ENCODE measurements around the gene TRIM72.
A peak's percentile ranks its signal among the peaks of the same experiment; 100 is the strongest.
"Not testable (repeated sequence)": the region's sequence is repeated elsewhere in the genome, so short reads cannot be mapped to it uniquely, and the experiment has no call there.

The TRIM72 gene

DNA sequence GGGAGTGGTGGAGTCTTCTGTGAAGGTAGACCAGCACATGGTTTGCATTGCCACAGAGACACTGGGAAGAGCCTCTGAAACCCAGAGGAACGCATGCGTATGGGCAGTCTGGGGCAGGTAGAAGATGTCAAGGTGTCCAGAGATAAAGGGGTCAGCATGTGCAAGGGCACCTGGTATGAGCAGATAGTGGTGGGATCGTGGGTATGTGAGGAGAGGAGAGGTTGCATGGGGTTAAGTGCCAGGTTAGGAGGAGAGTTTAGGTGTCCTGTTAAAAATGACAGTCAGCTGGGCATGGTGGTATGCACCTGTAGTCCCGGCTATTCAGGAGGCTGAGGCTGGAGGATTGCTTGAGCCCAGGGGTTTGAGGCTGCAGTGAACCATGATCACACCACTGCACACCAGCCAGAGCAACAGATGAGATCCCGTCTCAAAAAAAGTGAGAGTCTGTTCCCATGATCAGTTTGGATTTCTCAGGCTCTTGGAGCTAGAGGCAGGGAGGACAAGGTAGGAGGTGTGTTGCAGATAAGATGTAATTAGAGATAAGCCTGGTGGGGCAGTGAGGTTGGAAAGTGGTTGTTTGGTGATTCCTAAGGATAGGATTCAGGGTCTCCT lies 14.4 kb upstream of the TRIM72 start:
- DNase-seq (ENCODE audit: extremely low read depth, low read depth) = no peak
- TF ChIP-seq, protein P1, sequence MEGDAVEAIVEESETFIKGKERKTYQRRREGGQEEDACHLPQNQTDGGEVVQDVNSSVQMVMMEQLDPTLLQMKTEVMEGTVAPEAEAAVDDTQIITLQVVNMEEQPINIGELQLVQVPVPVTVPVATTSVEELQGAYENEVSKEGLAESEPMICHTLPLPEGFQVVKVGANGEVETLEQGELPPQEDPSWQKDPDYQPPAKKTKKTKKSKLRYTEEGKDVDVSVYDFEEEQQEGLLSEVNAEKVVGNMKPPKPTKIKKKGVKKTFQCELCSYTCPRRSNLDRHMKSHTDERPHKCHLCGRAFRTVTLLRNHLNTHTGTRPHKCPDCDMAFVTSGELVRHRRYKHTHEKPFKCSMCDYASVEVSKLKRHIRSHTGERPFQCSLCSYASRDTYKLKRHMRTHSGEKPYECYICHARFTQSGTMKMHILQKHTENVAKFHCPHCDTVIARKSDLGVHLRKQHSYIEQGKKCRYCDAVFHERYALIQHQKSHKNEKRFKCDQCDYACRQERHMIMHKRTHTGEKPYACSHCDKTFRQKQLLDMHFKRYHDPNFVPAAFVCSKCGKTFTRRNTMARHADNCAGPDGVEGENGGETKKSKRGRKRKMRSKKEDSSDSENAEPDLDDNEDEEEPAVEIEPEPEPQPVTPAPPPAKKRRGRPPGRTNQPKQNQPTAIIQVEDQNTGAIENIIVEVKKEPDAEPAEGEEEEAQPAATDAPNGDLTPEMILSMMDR (IDR thresholded peaks at IDR 0.05; ENCODE audit: low read depth, low read length) = no peak

DNA sequence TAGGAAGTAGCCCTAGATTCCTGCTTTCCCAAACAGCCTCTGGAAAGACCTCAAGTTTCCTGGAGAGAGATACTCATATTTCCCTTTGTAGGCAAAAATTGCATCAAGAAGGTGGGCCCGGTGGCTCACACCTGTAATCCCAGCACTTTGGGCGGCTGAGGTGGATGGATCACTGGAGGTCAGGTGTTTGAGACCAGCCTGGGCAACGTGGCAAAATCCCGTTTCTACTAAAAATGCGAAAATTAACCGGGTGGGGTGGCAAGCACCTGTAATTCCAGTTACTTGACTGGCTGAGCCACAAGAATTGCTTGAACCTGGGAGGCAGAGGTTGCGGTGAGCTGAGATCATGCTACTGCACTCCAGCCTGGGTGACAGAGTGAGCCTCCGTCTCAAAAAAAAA lies 13.8 kb upstream of the TRIM72 start:
- DNase-seq (ENCODE audit: extremely low read depth, low read depth) = not testable (repeated sequence)

DNA sequence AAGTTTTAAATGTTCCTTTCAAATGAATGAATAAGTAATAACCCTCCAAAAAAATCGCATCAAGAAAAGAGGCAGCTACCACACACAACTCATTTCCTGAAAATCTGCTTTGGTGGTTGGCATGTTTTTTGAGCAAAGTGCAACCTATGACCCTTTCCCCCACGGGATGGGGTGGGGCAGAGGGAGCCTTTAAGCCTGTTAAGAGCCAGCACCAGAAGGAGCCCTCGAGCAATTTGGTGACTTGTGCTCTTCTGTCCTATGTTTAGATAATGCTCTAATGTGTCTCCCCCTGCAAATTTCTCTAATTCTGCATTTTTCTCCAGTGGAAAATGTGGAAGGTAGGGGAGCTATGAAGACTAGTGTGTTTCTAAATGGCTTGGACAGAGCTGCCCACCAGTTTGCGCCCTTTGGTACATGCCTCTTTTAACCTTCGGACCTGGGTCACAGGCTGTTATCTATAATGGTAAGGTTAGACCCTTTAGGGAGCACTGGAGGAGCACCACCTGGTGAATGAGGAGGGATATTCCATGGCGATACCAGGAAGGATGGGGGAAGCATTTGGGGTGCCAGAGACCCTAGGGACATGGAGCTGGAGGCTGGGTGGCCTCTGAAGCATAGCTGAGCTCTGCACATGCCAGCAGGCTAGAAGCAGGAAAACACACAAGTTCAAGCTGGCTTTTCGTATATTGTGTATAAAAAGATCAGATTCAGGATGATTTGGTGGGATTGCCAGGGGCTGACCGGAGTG lies 12.9 kb upstream of the TRIM72 start:
- DNase-seq (ENCODE audit: extremely low read depth, low read depth) = no peak
- TF ChIP-seq, protein P1 (IDR thresholded peaks at IDR 0.05; ENCODE audit: low read depth, low read length) = peak; percentile 8

DNA sequence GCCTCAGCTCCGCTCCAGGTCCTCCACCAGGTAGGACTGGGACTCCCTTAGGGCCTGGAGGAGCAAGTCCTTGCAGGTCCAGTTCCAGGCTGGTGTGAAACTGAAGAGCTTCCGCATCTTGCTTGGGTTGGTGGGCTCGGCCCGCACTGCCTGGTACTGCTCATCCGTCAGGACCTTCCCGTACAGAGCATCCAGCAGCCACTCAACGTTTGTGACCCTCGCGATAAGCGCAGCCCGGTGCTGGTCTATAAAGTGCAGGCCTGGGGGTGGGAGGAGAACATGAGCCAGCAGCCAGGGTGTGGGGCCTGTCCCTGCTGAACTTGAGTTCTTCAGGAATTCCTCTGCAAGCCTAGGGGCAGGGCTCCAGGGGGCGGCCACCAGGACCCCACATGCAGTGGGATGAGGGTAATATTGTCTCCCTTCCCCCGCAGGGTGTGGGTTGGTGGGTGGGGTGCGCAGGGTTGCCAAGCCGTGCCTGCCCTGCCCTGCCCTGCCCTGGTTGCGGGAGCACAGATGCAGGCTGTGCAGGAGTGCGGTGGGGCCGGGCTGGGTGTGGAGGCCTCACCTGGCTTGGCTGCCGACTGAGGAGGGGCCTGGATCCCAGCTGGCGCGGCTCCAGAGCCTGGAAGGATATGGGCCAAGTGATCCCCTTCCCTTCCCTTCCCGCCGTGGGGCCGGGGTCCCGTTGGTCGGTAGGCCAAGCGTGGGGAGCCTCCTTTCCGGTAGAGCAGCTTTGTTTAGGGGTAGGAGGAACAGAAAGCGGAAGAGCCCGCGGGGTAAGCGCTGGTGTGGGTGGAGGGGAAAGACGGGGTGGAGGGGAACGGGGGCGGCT lies 12.1 kb upstream of the TRIM72 start:
- TF ChIP-seq, protein P1 (IDR thresholded peaks at IDR 0.05; ENCODE audit: low read depth, low read length) = no peak
- no peak for DNase-seq (ENCODE audit: extremely low read depth, low read depth)

DNA sequence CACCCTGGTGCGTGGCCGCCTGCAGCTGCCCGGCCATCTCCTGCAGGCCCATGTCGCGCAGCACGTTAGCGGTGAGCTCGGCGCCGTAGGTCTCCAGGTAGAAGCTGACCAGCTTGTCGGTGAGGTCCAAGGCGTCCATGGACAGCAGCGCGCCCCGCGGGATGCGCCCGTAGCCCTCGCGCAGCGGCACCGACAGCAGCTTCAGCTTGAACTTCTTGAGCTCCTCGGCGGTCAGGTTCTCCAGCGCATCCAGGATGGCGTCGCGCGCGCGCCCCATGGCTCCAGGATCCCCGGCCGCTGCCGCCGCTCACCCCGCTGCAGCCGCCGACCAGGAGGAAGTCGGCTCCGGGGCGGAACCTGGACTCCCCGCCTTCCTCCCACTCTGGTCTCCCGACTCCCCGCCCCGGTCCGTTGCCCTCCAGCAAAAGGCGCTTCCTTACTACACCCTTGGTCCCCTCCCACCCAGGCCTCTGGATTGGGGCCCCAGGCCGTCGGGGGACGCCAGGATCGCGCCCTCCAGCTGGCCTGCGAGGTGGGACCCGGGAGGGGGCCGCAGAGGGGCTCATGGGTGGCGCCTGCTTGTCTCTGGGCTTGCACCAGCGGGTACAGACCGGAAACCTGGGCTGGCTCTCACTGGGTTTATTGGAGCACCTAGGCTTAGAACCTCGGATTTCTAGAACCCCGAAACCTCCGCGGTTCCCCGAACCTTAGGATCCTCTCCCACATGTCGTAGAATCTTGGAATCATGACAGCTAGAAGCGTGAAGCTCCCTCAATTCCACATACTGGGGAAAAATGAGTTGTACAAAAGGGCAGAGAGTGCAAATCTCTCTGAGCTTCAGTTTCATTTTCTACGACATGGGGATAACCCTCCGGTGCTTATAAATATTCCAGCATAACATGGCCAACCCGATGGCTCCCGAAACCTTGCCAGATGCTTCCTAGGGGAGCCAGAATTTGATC lies 11.2 kb upstream of the TRIM72 start, which contains the start of gene PYCARD:
Gene PYCARD (minus strand): TSS at position 347 of the 962 bp plus-strand sequence. CDS start 70 bp downstream, at position 277.
- TF ChIP-seq, protein P1 (IDR thresholded peaks at IDR 0.05; ENCODE audit: low read depth, low read length) = no peak
- DNase-seq (ENCODE audit: extremely low read depth, low read depth) = no peak

DNA sequence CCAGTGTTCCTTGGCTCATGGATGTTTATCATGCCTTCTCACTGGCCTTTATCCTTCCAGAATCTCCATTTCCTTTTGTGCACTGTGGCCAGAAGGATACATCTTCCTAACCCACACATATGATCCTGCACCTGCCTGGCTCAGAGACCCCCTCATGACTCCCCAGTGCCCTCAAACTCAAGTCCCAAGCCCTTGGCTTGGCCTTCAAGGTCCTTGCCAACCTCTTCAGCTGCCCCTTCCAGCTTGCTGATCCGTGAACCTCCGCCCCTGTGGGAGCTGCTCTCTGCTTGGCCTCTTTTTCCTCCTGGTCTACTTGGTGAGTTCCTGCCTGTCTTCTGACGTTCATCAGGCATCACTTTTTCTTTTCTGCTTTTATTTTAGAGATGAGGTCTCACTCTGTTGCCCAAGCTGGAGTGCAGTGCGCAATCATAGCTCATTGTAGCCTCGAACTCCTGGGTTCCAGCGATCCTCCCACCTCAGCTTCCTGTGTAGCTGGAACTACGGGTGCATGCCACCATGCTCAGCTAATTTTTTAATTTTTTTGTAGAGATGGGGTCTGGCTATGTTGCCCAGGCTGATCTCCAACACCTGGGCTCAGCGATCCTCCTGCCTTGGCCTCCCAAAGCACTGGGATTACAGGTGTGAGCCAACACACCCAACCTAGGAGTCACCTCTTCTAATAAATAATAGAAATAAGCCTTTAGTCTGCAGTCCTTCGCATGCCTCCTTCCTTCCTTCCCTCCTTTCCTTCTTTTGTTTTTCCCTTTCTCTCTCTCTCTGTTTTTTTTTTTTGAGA lies 8.8 kb upstream of the TRIM72 start:
- TF ChIP-seq, protein P1 (IDR thresholded peaks at IDR 0.05; ENCODE audit: low read depth, low read length) = no peak
- no peak for DNase-seq (ENCODE audit: extremely low read depth, low read depth)

Measured in AG09319 (cell line).